Fibroblast of mammary gland (primary cell): ENCODE measurements around the gene NR6A1.

Experiments
- DNase-seq: peaks from one replicate; pipeline ENCODE4 v3.0.0-alpha.2; 2010; ENCODE audit warnings: low read depth
- H3K4me3 ChIP-seq: 2 replicates; pipeline ENCODE4 v1.5.1; 2011; ENCODE audit warnings: low read depth, mild to moderate bottlenecking, low read length, moderate library complexity; ENCODE audit not compliant: control insufficient read depth
- TF ChIP-seq, protein P1 (sequence below): conservative IDR thresholded peaks from 2 replicates; pipeline ENCODE4 v1.5.1; 2011; ENCODE audit warnings: low read depth, low read length, inconsistent platforms; ENCODE audit not compliant: control insufficient read depth, insufficient read depth

NR6A1 gene

DNA sequence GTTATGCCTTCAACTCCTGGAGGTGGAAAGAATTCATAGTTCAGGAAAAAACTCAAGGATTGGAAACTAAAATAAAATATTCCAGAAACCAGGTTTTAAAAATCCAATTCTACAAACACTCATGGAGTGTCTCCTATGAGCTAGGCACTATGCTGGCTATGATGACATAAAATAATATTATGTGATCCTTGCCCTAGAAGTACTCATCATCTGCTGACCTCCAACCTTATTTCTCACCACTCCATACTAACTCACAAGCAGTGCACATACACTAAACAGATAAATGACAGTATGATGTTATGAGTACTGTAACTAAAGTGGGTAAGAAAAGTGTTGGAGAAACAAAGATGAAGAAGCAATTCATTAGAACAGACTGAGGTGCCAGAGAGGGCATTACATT, 170.7 kb downstream of the NR6A1 start:
- DNase-seq, result peak; percentile 40
- no peak overlapping the region for H3K4me3 ChIP-seq
- TF ChIP-seq, protein P1, sequence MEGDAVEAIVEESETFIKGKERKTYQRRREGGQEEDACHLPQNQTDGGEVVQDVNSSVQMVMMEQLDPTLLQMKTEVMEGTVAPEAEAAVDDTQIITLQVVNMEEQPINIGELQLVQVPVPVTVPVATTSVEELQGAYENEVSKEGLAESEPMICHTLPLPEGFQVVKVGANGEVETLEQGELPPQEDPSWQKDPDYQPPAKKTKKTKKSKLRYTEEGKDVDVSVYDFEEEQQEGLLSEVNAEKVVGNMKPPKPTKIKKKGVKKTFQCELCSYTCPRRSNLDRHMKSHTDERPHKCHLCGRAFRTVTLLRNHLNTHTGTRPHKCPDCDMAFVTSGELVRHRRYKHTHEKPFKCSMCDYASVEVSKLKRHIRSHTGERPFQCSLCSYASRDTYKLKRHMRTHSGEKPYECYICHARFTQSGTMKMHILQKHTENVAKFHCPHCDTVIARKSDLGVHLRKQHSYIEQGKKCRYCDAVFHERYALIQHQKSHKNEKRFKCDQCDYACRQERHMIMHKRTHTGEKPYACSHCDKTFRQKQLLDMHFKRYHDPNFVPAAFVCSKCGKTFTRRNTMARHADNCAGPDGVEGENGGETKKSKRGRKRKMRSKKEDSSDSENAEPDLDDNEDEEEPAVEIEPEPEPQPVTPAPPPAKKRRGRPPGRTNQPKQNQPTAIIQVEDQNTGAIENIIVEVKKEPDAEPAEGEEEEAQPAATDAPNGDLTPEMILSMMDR, result no peak

DNA sequence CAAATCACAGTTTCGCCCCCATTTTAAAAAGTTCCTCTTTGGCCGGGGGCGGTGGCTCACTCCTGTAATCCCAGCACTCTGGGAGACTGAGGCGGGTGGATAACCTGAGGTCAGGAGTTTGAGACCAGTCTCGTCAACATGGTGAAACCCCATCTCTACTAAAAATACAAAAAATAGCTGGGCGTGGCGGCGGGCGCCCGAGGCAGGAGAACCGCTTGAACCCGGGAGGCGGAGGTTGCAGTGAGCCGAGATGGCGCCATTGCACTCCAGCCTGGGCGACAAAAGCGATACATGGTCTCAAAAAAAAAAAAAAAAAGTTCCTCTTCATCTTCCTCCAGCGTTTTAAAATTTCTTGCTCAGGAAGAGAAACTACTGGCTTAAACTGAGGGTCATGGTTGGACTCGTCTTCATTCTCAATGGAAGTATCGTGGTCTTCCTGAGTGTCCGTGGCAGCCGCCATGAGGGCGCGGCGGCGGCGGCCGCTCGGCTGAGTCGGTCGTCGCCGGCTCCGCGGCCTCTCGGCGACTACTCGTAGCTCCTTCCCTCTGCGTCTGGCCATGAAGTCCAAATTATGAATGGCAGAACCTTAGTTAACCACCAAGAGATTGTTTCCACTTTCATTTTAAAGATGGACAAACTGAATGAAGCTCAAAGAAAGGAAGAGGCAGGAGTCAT, 171.9 kb downstream of the NR6A1 start:
- no peak overlapping the region for H3K4me3 ChIP-seq
- TF ChIP-seq, protein P1, result no peak
- no peak for DNase-seq

DNA sequence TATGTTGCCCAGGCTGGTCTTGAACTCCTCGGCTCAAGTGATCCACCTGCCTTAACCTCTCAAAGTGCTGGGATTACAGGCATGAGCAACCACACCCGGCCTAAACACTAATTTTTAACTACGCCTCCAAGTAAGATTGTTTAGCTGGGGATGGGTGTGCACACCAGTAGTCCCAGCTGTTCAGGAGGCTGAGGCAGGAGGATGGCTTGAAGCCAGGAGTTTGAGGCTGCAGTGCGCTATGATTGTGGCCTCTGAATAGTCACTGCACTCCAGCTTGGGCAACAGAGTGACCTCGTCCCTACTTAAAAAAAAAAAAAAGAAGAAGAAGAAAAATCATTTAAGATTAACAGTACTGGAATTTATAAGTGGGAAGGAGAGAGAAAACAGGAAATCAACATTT, 173.1 kb downstream of the NR6A1 start:
- TF ChIP-seq, protein P1, result no peak
- no peak for DNase-seq
- no peak overlapping the region for H3K4me3 ChIP-seq

DNA sequence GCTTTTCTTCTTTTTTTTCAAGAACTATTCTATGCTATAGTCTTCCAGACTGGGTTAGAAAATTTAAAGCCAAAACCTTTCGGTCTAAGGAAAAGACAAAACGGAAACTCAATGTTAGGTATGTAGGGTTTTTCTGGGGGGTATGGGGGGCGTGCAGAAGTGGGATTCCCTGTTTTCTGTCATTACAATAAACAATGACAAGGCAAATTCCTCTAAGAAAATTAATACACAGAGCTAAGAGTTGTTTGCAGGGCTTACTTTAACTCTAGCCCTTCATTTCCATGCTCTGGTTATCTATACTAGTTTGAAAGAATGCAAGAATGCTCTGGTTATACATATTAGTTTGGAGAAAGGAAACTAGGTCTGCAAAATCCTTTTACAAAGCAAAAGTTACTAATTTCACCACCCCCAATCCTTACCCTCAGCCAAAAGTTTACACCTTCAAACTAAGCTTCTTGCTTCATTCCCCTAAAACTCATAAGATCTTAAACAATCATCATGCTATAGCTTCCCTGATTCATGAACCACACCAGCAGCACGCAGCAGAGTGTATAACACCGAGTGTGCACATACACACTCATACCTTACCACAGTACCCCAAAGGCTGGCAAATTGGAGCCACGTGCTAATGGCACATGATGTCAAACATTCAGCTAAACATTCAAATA, 174.8 kb downstream of the NR6A1 start:
- TF ChIP-seq, protein P1, result no peak
- H3K4me3 ChIP-seq, result no peak overlapping the region
- no peak for DNase-seq

DNA sequence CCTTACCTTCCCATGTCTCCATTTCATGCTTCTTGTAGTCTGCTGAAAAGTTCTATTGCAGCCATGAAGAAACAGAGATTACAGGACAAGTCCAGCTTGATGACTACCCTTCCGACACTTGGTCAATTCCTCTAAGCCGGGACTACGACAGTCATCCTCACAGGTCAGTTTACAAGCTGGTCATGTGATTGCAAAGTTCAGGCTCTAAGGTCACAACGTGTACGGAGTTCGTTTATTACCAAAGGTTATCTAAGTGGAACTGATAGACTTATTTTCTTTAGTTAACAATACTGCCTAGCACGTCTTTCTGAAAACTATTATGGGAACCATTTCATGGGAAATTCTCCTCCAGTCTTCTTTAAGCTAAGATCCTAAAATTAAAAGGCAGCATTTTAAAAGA, 175.4 kb downstream of the NR6A1 start:
- no peak overlapping the region for H3K4me3 ChIP-seq
- no peak for DNase-seq

DNA sequence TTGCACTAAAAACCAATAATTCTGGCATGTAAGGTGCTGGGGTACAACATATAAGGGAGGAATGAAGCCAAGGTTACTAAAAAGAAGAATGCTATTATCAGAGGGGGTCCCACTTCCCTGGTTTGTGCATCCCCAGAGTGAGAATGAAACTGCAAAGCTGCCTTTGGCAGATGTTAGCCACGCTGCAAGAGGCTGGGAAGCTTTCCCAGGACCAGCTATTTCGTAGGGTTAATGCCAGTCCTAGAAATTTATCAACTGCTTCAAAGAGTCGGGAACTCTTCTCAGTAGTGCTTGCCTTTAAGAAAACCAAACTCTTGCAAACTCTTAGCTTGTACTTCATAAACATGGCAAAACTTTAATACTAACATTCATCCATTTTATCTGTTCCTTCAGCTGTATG, 176.4 kb downstream of the NR6A1 start:
- TF ChIP-seq, protein P1, result no peak
- no peak for DNase-seq
- H3K4me3 ChIP-seq, result no peak overlapping the region

More for the DNA sequence above, 175.4 kb downstream of the NR6A1 start:
- TF ChIP-seq, protein P1, result no peak
